GM19328 (cell line): ENCODE data around the gene ATXN1.

Experiments
- ATAC-seq: cut with Tn5 transposase; IDR thresholded peaks from one replicate; pipeline ENCODE4 v1.9.1; 2021; ENCODE audit warnings: mild to moderate bottlenecking, moderate library complexity; ENCODE audit not compliant: unreplicated experiment

Gene ATXN1

DNA sequence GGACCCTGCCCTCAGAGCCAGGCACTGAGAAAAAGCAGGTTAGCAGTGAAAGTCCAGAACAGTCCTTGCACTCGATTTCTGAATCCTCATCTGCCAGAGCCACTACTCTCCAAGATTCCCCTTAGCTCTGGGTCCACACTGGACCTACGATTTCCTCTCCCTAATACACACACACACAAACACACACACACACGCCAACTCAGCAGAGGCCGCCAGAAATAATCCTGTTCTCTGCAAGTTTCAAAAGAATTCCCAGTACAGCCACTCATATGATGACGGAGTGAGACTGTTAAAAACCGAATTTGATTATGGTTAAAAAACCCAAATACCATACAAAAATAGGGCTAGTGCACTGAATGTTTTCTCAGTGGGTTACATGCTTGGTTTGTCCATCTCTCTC, 432.0 kb downstream of the ATXN1 start:
- no peak for ATAC-seq

DNA sequence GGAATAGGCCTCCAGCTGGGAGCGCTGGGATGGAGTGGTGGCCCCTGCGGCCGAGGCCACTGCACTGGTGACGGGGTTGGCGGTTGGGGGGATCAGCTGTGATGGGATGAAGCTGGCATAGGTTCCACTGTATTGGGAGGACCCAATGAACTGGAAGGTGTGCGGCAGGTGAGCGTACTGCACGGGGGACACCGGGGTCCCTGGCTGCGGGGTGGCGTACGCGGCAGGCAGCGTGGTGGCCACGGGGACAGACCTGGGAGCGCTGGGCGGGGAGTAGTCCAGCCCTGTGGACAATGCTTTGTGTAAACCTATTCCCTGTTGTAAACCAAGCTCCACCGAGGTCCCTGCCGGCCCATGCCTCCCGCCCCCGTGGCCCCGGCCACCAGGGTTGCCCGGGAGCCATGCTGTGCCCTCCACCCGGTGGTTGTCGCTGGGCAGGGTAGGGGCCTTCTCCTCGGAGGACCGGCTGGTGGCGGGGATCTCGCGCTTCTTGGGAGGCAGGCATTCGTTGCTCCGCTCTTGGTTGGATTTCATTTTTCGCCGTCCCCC, 433.4 kb downstream of the ATXN1 start:
- ATAC-seq: no peak

DNA sequence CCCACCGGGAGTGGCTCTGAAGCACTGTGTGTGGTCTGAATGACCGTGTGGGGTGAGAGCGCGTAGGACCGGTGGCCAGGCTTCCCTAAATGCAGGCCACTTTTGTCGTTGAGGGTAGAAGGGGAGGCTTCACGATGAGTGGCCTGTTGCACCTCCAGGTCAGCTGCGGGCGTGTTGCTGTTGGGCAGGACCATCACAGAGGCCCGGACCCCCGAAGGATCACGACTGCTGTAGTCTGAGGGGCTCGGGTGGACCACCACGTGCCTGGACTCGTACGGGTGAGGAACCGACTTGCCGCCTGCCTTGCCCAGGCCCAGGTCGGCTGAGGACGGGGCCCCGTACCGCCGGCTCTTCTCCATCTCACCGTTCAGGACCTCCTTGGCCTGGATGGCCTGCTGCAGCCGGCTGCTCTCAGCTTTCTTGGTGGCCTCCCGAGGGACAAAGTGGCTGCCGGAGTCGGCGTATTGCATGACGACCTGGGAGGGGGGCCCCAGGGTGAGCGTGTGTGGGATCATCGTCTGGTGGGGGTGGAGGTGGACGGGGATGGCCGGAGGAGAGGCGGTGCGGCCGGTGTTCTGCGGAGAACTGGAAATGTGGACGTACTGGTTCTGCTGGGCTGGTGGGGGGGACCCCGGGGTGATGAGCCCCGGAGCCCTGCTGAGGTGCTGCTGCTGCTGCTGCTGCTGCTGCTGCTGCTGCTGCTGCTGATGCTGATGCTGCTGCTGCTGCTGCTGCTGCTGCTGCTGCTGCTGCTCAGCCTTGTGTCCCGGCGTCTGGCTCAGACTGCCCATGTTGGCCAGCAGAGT, 434.1 kb downstream of the ATXN1 start:
- no peak for ATAC-seq

GRCh38 chr6:16326531-16326930, 434.7 kb downstream of the ATXN1 start:
- no peak for ATAC-seq

- ATAC-seq: no peak
Measured at GRCh38 chr6:16324606-16325225, 436.5 kb downstream of the ATXN1 start.

DNA sequence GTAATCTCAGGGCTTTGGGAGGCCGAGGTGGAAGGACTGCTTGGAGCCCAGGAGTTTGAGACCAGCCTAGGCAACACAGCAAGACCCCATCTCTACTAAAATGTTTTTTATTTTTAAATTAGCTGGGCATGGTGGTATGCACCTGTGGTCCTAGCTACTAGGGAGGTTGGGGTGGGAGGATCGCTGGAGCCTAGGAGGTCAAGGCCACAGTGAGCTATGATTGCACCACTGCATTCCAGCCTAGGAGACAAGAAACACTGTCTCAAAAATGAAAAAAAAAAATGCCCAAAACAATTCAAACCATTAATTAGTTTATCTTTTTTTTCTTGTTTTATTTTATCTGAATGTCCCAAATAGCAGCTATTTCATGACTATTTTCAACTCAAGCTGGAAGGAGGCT, 437.1 kb downstream of the ATXN1 start:
- ATAC-seq: no peak

DNA sequence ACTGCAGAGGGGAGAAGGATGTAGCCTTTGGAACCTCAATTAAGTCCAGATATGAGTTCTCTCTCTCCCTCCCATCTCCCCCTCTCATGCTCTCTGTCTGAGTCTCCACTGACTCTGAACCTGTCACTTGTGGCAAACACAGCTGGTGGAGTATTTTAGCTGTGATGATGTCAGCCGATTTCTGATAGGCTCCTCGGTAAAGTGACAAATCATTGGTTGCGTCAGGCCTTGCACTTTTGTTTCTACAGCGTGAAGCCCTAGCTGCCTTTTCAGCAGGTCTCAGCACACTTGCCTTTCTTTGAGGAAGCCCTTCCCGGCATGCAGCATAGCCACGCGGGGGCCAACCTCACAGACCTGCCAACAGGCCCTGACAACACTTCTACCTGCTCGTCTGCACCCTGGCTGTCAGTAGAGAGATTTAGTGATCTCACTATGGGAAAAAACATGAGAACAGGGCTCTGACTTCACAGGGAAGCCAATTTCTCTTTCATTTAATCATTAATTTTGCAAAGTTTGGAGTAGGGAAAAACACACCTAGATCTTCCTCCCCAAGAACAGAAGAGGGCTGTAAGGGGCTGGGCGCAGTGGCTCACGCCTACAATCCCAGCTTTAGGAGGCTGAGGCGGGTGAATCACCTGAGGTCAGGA, 438.5 kb downstream of the ATXN1 start:
- peak; percentile 57 for ATAC-seq

DNA sequence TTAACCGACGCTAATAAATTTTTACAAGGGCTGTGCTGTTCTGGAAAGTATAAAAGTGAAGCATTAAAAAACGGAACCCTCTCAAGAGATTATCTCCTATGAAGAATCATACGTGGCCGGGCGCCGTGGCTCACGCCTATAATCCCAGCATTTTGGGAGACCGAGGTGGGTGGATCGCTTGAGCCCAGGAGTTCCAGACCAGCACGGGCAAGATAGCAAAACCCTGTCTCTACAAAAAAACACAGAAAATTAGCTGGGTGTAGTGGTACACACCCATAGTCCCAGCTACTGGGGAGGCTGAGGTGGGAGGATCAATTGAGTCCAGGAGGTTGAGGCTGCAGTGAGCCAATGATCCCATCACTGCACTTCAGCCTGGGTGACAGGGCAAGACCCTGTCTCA, 439.4 kb downstream of the ATXN1 start:
- no peak for ATAC-seq

DNA sequence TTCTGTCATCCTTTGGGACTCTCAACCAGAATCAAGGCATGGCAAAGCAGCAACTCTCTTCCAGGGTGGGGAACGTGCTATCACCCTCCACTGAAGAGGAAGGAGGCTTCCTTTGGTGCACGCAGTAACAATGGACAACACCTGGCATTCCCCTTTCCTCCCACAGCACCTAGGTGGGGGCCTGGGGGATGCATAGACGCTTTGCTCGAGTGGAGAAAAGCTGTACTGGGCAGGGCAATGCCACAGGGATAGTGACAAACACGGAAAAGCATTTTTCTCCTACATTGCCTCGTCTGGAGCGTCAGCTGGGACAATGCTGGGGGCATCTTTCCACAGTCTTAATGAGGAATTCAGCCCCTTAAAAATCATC, 439.9 kb downstream of the ATXN1 start:
- ATAC-seq: no peak

DNA sequence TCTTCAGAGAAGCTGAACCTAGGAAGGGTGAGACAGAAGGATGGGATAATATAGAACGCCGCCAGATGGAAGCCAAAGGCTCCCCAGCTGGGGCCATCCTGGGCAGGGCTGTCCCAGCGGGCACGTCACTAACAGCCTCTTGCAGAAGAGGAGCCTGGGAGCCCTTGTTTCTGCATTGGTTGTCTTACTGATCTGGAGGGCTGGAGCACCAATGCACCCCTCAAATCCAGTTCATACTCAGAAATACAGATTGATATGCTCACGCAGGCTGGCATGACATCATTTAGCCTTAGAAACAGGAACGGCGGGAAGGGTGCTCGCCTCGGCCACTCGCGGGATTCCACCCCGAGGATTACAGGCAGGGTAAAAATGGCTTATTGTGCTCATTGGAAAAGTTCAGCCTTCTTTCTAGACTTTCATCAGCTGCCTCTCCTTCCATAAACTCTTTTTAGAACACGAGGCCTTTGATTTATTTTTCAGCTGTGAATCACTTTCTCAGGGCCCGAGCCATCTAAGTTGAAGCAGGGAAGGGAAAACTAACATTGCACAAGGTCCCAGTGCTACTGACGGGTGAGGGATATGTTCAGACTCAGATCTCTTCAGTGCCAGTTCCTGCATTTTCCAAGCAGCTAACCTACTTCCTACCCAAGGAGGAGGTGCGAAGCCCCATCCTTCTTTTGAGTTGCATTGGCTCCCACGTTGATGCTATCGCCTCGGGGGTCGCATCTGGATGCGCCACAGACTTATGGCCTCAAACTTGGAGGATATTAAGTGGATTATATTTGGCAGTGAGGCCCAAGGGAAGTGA, 440.5 kb downstream of the ATXN1 start:
- no peak for ATAC-seq

GRCh38 chr6:16319813-16320532, 441.3 kb downstream of the ATXN1 start:
- peak; percentile 50 for ATAC-seq

DNA sequence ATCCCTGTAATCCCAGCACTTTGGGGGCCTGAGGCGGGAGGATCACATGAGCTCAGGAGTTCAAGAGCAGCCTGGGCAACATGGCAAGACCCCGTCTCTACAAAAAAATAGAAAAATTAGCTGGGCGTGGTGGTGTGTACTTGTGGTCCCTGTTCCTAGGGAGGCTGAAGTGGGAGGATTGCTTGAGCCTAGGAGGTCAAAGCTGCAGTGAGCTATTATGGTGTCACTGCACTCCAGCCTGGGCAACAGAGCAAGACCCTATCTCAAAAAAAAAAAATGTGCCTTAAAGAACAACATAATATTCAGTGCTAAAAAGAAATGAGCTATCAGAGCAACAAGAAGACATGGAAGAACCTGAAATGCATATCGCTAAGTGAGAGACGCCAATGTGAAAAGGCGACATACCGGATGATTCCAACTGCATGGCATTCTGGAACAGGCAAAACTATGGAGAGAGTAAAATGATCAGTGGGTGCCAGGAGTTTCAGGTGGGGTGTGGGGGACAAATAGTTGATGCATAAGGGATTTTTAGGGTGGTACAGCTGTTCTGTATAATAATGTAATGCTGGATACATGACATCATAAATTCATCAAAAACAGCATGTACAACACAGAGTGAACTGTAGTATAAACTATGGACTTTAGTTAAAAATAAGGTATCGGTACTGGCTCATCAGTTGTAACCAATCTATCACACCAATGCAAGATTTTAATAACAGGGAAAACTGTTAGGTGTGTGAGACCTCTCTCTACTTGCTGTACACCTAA, 442.1 kb downstream of the ATXN1 start:
- no peak for ATAC-seq

- no peak for ATAC-seq
Measured at GRCh38 chr6:16318538-16318937, 442.7 kb downstream of the ATXN1 start.

DNA sequence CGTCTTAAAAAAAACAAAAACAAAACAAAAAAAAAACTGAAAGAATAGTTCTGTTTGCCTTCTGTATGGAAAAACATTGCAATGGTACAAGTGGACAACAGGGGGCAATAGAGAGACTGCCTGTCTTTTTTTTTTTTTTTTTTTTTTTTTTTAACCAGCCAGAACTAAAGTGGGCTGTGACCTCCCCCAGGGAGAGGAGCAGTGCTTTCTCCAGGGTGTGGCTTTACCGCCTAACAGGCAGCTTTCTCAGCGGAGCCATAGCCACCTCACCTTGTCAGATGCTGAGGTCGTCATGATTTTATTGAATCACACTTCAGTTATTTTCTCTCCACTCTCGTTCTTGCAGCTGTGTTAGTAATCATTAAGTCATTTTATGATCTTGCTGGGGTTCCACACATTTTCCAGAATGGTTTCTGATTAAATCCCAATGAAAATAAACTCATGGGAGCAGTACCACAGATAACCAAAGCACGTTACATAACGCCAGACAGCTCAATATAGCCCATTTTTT, 444.5 kb downstream of the ATXN1 start:
- no peak for ATAC-seq

DNA sequence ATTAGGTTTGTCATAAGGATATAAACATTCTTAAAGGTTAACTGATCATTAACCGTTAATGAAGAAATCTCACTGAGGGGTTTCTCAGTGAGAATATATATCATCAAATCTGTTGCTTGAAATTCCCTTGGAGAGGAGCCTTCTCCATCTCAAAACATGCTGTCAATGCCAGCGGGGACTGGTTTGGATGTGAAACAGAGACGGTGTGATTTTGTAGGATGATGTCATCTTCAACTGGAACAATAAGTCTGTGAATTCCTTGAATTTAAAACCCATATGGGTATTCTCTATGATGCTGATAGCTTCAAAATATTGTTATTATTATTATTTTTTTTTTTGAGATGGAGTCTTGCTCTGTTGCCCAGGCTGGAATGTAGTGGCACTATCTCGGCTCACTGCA, 447.0 kb downstream of the ATXN1 start:
- no peak for ATAC-seq

- ATAC-seq: no peak
Measured at GRCh38 chr6:16313732-16314131, 447.5 kb downstream of the ATXN1 start.

DNA sequence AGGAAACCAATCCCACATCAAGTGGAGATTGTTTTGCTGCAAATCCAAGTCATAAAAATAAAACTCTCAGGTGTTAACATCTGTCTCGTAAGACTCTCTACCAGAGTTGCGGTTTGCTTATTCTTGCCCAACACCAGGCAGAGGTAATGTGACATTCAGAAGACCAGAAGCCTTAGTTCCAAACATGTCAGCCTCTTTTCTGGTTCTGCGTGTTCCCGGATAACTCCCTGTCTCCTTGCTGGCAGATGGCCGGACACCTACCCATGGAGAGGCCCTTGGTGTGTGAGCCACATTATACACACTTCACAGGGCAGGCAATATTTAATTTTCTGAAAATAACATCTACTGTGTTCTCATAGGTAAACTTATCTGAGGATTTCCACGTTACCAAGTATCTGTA, 449.5 kb downstream of the ATXN1 start:
- no peak for ATAC-seq

DNA sequence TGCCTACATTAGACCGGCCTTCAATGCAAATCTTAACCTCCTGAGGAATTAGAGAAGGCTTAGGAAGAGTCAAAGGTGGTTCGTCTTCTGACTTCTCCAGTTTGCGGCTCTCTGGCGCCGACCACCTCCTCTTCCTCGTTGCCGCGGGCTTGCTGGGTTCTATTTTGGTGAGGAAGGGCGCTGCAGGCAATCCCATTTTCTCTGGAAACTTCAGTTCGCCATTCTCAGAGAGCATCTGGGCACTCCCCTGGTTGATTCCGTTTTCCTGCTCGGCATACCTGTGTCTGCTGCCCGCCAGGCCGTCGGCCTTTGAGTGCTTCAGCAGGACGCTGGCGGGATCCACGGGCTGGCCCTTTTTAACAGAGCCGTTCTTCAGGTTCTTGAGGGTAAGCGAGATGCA, 454.9 kb downstream of the ATXN1 start:
- no peak for ATAC-seq

GRCh38 chr6:16305788-16306187, 455.5 kb downstream of the ATXN1 start:
- peak; percentile 30 for ATAC-seq
